ENCODE measurements around the gene VPS37C. TPM values are rescaled to one million over a fixed set of nuclear protein-coding genes. Genes with fewer than 3 reads are reported as not detected.

The VPS37C gene
- total RNA-seq, 1 experiment from 2014 or later = 19.0 TPM

DNA sequence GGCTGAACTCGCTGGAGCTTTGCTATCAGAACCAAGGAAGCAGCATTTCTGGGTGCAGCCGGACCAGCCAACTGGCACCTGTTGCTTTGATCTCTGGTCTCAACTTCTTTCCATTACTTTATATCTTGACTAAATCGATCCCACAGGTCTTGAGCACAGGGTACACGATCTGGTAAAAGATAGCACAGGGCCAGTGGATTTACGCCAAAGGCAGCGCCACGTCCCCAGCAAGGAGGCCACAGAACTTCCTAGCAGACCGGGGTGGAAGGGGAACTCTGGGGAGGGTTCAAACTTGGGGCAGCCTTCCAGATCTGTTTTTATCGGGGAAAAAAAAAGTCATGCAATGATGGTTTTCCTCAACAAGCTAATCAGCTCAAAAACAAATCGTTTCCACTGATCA is 14.0 kb downstream of the VPS37C start:
- TF ChIP-seq, protein P1, sequence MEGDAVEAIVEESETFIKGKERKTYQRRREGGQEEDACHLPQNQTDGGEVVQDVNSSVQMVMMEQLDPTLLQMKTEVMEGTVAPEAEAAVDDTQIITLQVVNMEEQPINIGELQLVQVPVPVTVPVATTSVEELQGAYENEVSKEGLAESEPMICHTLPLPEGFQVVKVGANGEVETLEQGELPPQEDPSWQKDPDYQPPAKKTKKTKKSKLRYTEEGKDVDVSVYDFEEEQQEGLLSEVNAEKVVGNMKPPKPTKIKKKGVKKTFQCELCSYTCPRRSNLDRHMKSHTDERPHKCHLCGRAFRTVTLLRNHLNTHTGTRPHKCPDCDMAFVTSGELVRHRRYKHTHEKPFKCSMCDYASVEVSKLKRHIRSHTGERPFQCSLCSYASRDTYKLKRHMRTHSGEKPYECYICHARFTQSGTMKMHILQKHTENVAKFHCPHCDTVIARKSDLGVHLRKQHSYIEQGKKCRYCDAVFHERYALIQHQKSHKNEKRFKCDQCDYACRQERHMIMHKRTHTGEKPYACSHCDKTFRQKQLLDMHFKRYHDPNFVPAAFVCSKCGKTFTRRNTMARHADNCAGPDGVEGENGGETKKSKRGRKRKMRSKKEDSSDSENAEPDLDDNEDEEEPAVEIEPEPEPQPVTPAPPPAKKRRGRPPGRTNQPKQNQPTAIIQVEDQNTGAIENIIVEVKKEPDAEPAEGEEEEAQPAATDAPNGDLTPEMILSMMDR (conservative IDR thresholded peaks at IDR 0.05) = no peak
- H4K91ac ChIP-seq (ENCODE audit: insufficient read length, low read depth, low read length) = no peak overlapping the region
- no peak overlapping the region for H3K4me2 ChIP-seq (ENCODE audit: insufficient read depth, insufficient read length, low read length)
- H2BK120ac ChIP-seq (ENCODE audit: low read depth, low read length, poor library complexity, severe bottlenecking) = no peak overlapping the region
- no peak overlapping the region for H2BK20ac ChIP-seq (ENCODE audit: low read depth, low read length, poor library complexity, severe bottlenecking)
- no peak overlapping the region for H3K4me3 Mint-ChIP-seq
- no peak overlapping the region for H3K23ac ChIP-seq (ENCODE audit: insufficient read length, low read depth, low read length)
- no peak overlapping the region for H2BK12ac ChIP-seq (ENCODE audit: insufficient read length, low read depth, low read length)
- peaks cover 2% of the 10 kb centered on the region; the same call in 1 of the 2 replicates for H3K79me2 ChIP-seq (ENCODE audit: insufficient read depth, low read length)
- no peaks in the 10 kb centered on the region for H3K79me1 ChIP-seq (ENCODE audit: insufficient read depth, low read depth, low read length, poor library complexity, severe bottlenecking)
- H3K23me2 ChIP-seq (ENCODE audit: insufficient read length, low read depth, low read length, poor library complexity, severe bottlenecking) = no peaks in the 10 kb centered on the region
- H3K27ac ChIP-seq (ENCODE audit: insufficient read length, low read depth, low read length) = no peak overlapping the region
- H3T11ph ChIP-seq (ENCODE audit: low read length) = no peak overlapping the region
- no peak overlapping the region for H3K56ac ChIP-seq (ENCODE audit: insufficient read length, low read depth, low read length)
- no peaks in the 10 kb centered on the region for H3K9me3 ChIP-seq (ENCODE audit: control insufficient read depth, low read depth, low read length)
- H2AK5ac ChIP-seq (ENCODE audit: insufficient read length, low read length) = no peak overlapping the region
- H3K18ac ChIP-seq (ENCODE audit: insufficient read length, low read depth, low read length) = no peak overlapping the region
- no peak overlapping the region for H4K8ac ChIP-seq (replicated peaks; ENCODE audit: insufficient read length, low read depth, low read length)
- H3K27me3 Mint-ChIP-seq (ENCODE audit: low read depth) = no peaks in the 10 kb centered on the region
- no peak overlapping the region for H2BK15ac ChIP-seq (ENCODE audit: low read depth, low read length)
- H3K4me1 Mint-ChIP-seq = peaks cover 36 to 56% of the 10 kb centered on the region in 2 experiments
- H3K9ac ChIP-seq (ENCODE audit: extremely low read depth, insufficient read length, low read length) = no peak overlapping the region
- no peaks in the 10 kb centered on the region for H4K20me1 ChIP-seq (ENCODE audit: control insufficient read depth, insufficient read depth, insufficient read length)
- no peaks in the 10 kb centered on the region for H3K4me1 ChIP-seq (ENCODE audit: insufficient read depth, low read length)
- peak overlapping the region in 2 of 3 experiments; percentile 7 to 41; a peak in 2 of 7 replicates for H3K27ac Mint-ChIP-seq
- H3K27me3 ChIP-seq (ENCODE audit: insufficient read depth, low read length) = no peaks in the 10 kb centered on the region
- no peaks in the 10 kb centered on the region for H3K9me3 Mint-ChIP-seq
- DNase-seq = no peak
- H4K5ac ChIP-seq (ENCODE audit: insufficient read length, low read depth, low read length) = no peak overlapping the region
- no CpG with 5 or more reads among the region's 10 CpGs for WGBS (ENCODE audit: extremely low coverage, insufficient read length, low lambda C conversion rate)
- no peaks in the 10 kb centered on the region for H3K36me3 Mint-ChIP-seq (ENCODE audit: insufficient read depth in 1 of 3, low read depth in 3 of 3)
- H3K4ac ChIP-seq (ENCODE audit: low read depth, low read length) = no peak overlapping the region
- H2AFZ ChIP-seq (ENCODE audit: low read length) = no peak overlapping the region
- H2BK5ac ChIP-seq (ENCODE audit: insufficient read length, low read length) = no peak overlapping the region
- H3K14ac ChIP-seq (ENCODE audit: insufficient read depth, low read length) = no peak overlapping the region
